NCI-H1092 treated with DMSO at 0.1 percent for 48 hours (cell line): ENCODE data around the gene ZDHHC3.
"Not testable (repeated sequence)": the region's sequence is repeated elsewhere in the genome, so short reads cannot be mapped to it uniquely, and the experiment has no call there.

Experiments used
- DNase-seq: peaks from one replicate; lab custom pipeline; 2025; lab: John Stamatoyannopoulos, UW

Gene ZDHHC3

GRCh38 chr3:44963571-44964325 is 12.2 kb downstream of the ZDHHC3 start:
- DNase-seq = no peak

GRCh38 chr3:44962621-44963393 is 13.2 kb downstream of the ZDHHC3 start:
- no peak for DNase-seq

GRCh38 chr3:44961888-44962287 is 14.1 kb downstream of the ZDHHC3 start:
- DNase-seq = no peak

GRCh38 chr3:44960387-44961026 is 15.5 kb downstream of the ZDHHC3 start:
- no peak for DNase-seq

GRCh38 chr3:44958386-44958785 is 17.6 kb downstream of the ZDHHC3 start:
- no peak for DNase-seq

GRCh38 chr3:44957986-44958385 is 18.0 kb downstream of the ZDHHC3 start:
- DNase-seq = no peak

GRCh38 chr3:44955917-44956316 is 20.1 kb downstream of the ZDHHC3 start:
- DNase-seq = no peak

GRCh38 chr3:44954962-44955361 is 21.0 kb downstream of the ZDHHC3 start:
- no peak for DNase-seq

GRCh38 chr3:44954304-44954703 is 21.7 kb downstream of the ZDHHC3 start:
- no peak for DNase-seq

GRCh38 chr3:44952689-44953088 is 23.3 kb downstream of the ZDHHC3 start:
- DNase-seq = no peak

- DNase-seq = no peak
Observed at GRCh38 chr3:44950275-44950734, 25.7 kb downstream of the ZDHHC3 start.

GRCh38 chr3:44949770-44950169 is 26.2 kb downstream of the ZDHHC3 start:
- DNase-seq = not testable (repeated sequence)

GRCh38 chr3:44948239-44948638 is 27.7 kb downstream of the ZDHHC3 start:
- DNase-seq = no peak

- no peak for DNase-seq
Observed at GRCh38 chr3:44942202-44942921, 33.6 kb downstream of the ZDHHC3 start.

GRCh38 chr3:44939581-44940036 is 36.4 kb downstream of the ZDHHC3 start:
- DNase-seq = no peak

- no peak for DNase-seq
Observed at GRCh38 chr3:44932986-44933944, 42.7 kb downstream of the ZDHHC3 start.

- no peak for DNase-seq
Observed at GRCh38 chr3:44932271-44932670, 43.7 kb downstream of the ZDHHC3 start.

- DNase-seq = no peak
Observed at GRCh38 chr3:44931791-44932190, 44.2 kb downstream of the ZDHHC3 start.

GRCh38 chr3:44930911-44931310 is 45.1 kb downstream of the ZDHHC3 start:
- DNase-seq = no peak

- DNase-seq = no peak
Observed at GRCh38 chr3:44929782-44930181, 46.2 kb downstream of the ZDHHC3 start.

- no peak for DNase-seq
Observed at GRCh38 chr3:44927371-44927770, 48.6 kb downstream of the ZDHHC3 start.
